ENCODE results near the gene KLF5. TPM values are rescaled to one million over a fixed set of nuclear protein-coding genes. Genes with fewer than 3 reads are reported as not detected.
"Not testable (repeated sequence)": the region's sequence is repeated elsewhere in the genome, so short reads cannot be mapped to it uniquely, and the experiment has no call there.

The KLF5 gene
- total RNA-seq, 1 experiment from 2014 or later, result 59.2 TPM

GRCh38 chr13:73045031-73045430 is 13.8 kb upstream of the KLF5 start:
- Histone ChIP-seq H3K9ac (ENCODE audit: low read length) (no peak overlapping the region), H3K4me3 (replicated peaks in 1 of 2; ENCODE audit: low read depth in 1 of 2, low read length in 2 of 2) (no peak overlapping the region), H2AFZ (ENCODE audit: low read depth, low read length, poor library complexity, severe bottlenecking) (no peak overlapping the region), H3K4me1 (ENCODE audit: control insufficient read depth in 1 of 2, insufficient read depth in 2 of 2, low read length in 2 of 2) (no peaks in the 10 kb centered on the region), H3K27me3 (ENCODE audit: insufficient read depth, low read length) (no peaks in the 10 kb centered on the region), H3K4me2 (ENCODE audit: low read length) (no peak overlapping the region), H3K79me2 (ENCODE audit: insufficient read depth, low read length) (no peaks in the 10 kb centered on the region), H4K20me1 (ENCODE audit: insufficient read depth) (no peaks in the 10 kb centered on the region), H3K27ac (ENCODE audit: low read depth, low read length) (no peak overlapping the region), H3K9me3 (ENCODE audit: control insufficient read depth in 1 of 2, insufficient read depth in 1 of 2, low read depth in 1 of 2, low read length in 2 of 2) (no peaks in the 10 kb centered on the region), H3K9me2 (ENCODE audit: insufficient read depth) (no peaks in the 10 kb centered on the region), H3K36me3 (ENCODE audit: control insufficient read depth in 1 of 2, insufficient read depth in 2 of 2, low read length in 2 of 2) (no peaks in the 10 kb centered on the region)
- no peak for DNase-seq (ENCODE audit: low read depth, low spot score)
- no peak for ATAC-seq
- no peak for TF ChIP-seq CEBPB (IDR thresholded peaks at IDR 0.05; ENCODE audit: low read depth)
- TF ChIP-seq ATF3 (IDR thresholded peaks at IDR 0.05), result no peak
- TF ChIP-seq SP1 (IDR thresholded peaks at IDR 0.05; ENCODE audit: low read depth), result no peak
- TF ChIP-seq SRF (IDR thresholded peaks at IDR 0.05; ENCODE audit: low read depth), result no peak
- no peak for TF ChIP-seq RAD21 (IDR thresholded peaks at IDR 0.05; ENCODE audit: low read depth)
- TF ChIP-seq FOSL1 (IDR thresholded peaks at IDR 0.05; ENCODE audit: low read depth), result no peak
- POLR2A ChIA-PET, result no interaction called here
- no TSS peak for BruUV-seq (replicated peaks)
- CTCF ChIA-PET, result no interaction called here
- RAD21 ChIA-PET (ENCODE audit: low non-redundant PET in 1 of 2, low total read pairs in 2 of 2, uncharacterized antibody in 2 of 2, unreplicated experiment in 2 of 2), result no interaction called here
- intact Hi-C loops (cut with micrococcal nuclease), result no loop called here

GRCh38 chr13:73048615-73049014 is 10.2 kb upstream of the KLF5 start:
- POLR2A ChIA-PET, result not testable (repeated sequence)

More at GRCh38 chr13:73048615-73049014, 10.2 kb upstream of the KLF5 start:
- H3K4me1 ChIP-seq (ENCODE audit: control insufficient read depth in 1 of 2, insufficient read depth in 2 of 2, low read length in 2 of 2); ATAC-seq; CTCF ChIA-PET; H2AFZ ChIP-seq (ENCODE audit: low read depth, low read length, poor library complexity, severe bottlenecking); H3K36me3 ChIP-seq (ENCODE audit: control insufficient read depth in 1 of 2, insufficient read depth in 2 of 2, low read length in 2 of 2); RAD21 ChIA-PET (ENCODE audit: low non-redundant PET in 1 of 2, low total read pairs in 2 of 2, uncharacterized antibody in 2 of 2, unreplicated experiment in 2 of 2); H3K4me3 ChIP-seq (replicated peaks in 1 of 2; ENCODE audit: low read depth in 1 of 2, low read length in 2 of 2); H3K9me3 ChIP-seq (ENCODE audit: control insufficient read depth in 1 of 2, insufficient read depth in 1 of 2, low read depth in 1 of 2, low read length in 2 of 2); H3K79me2 ChIP-seq (ENCODE audit: insufficient read depth, low read length); H3K9ac ChIP-seq (ENCODE audit: low read length); H3K4me2 ChIP-seq (ENCODE audit: low read length); H3K27ac ChIP-seq (ENCODE audit: low read depth, low read length); DNase-seq (ENCODE audit: low read depth, low spot score); H4K20me1 ChIP-seq (ENCODE audit: insufficient read depth); H3K27me3 ChIP-seq (ENCODE audit: insufficient read depth, low read length); intact Hi-C loops (cut with micrococcal nuclease); H3K9me2 ChIP-seq (ENCODE audit: insufficient read depth); BruUV-seq (replicated peaks): not testable (repeated sequence)

Measured in HCT116 (cell line).